ENCODE data around the gene SMTN.

Gene SMTN

DNA sequence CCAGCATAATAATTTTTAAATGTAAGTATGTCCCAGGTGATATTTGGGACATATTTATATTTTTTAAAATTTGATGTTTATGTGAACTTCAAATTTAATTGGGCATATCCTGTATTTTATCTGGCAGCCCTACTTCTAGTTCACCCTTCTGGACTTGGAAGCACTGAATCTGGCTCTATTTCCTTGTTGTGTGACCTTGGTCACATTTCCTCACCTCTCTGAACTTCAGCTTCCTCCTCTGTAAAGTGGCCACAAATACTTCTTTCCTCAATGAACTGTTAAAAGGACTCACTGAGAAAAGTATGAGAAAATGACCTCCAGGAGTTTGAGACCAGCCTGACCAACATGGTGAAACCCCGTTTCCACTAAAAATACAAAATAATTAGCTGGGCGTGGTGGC lies 70.8 kb downstream of the SMTN start:
- H3K4me1 ChIP-seq (ENCODE audit: control insufficient read depth, low read depth, low read length) = no peaks in the 10 kb centered on the region
- no peak overlapping the region for H3K27ac ChIP-seq (ENCODE audit: low read length)
- no peak overlapping the region for H3K4me3 ChIP-seq (ENCODE audit: low read length)
- no peaks in the 10 kb centered on the region for H3K9me3 ChIP-seq (ENCODE audit: control insufficient read depth, low read depth, low read length)
- H3K9ac ChIP-seq (ENCODE audit: low read length) = no peak overlapping the region
- H3K36me3 ChIP-seq (ENCODE audit: control insufficient read depth, low read depth, low read length) = no peaks in the 10 kb centered on the region
- peaks cover 15% of the 10 kb centered on the region for H3K27me3 ChIP-seq (ENCODE audit: control insufficient read depth, insufficient read depth, low read length)

DNA sequence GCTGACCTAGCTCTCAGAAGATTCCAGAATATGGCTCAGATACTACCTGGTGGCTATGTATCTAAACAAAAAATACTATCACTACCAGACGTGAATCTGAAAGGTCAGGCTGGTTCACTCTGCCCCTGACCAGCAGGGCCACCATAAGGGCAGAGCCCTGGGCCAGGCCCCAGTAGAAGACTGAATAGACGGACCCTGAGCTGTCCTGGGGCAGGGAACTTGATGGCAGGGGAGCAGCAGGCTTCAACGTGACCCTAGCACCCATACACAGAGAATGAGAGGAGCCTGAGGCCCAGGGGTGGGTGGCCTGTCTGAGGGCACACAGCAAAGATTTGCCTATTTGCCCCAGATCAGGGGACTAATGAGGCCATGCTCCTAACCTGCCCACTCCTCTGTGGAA lies 72.2 kb downstream of the SMTN start:
- H3K4me3 ChIP-seq (ENCODE audit: low read length) = no peak overlapping the region
- H3K27ac ChIP-seq (ENCODE audit: low read length) = no peak overlapping the region
- no peak overlapping the region for H3K9ac ChIP-seq (ENCODE audit: low read length)
- H3K27me3 ChIP-seq (ENCODE audit: control insufficient read depth, insufficient read depth, low read length) = peaks cover 29% of the 10 kb centered on the region
- H3K4me1 ChIP-seq (ENCODE audit: control insufficient read depth, low read depth, low read length) = no peaks in the 10 kb centered on the region
- no peaks in the 10 kb centered on the region for H3K9me3 ChIP-seq (ENCODE audit: control insufficient read depth, low read depth, low read length)
- H3K36me3 ChIP-seq (ENCODE audit: control insufficient read depth, low read depth, low read length) = no peaks in the 10 kb centered on the region
